NCI-H774 (cell line): ENCODE measurements around the gene AMOTL2.

Source experiments
- DNase-seq: peaks from one replicate; lab custom pipeline; 2025; lab: John Stamatoyannopoulos, UW

Gene AMOTL2

GRCh38 chr3:134314588-134315285 is 59.5 kb downstream of the AMOTL2 start:
- no peak for DNase-seq

- no peak for DNase-seq
Observed at GRCh38 chr3:134313847-134314587, 60.2 kb downstream of the AMOTL2 start.

- DNase-seq: no peak
Observed at GRCh38 chr3:134312873-134313846, 61.1 kb downstream of the AMOTL2 start.

- DNase-seq: no peak
Observed at GRCh38 chr3:134312072-134312872, 62.0 kb downstream of the AMOTL2 start.

- DNase-seq: no peak
Observed at GRCh38 chr3:134311693-134312071, 62.6 kb downstream of the AMOTL2 start.

- DNase-seq: no peak
Observed at GRCh38 chr3:134311265-134311664, 63.0 kb downstream of the AMOTL2 start.

- no peak for DNase-seq
Observed at GRCh38 chr3:134309987-134310700, 64.1 kb downstream of the AMOTL2 start.

- peak; percentile 54 for DNase-seq
Observed at GRCh38 chr3:134308350-134308891, 65.8 kb downstream of the AMOTL2 start.

GRCh38 chr3:134307425-134307824 is 66.8 kb downstream of the AMOTL2 start:
- DNase-seq: no peak

- DNase-seq: no peak
Observed at GRCh38 chr3:134306320-134306719, 67.9 kb downstream of the AMOTL2 start.
